Natural killer cell treated with Interleukin-12 subunit alpha and Interleukin-12 subunit beta and Interleukin-15 and Interleukin-18, amount 100 ng/mL, for 72 hours (primary cell): ENCODE data around the gene TNPO3. TPM values are rescaled to one million over a fixed set of nuclear protein-coding genes. Genes with fewer than 3 reads are reported as not detected.

Experiments used
- ATAC-seq, 2 donors: fragments of 150-1000 bp; cut with Tn5 transposase in 1 of 2; sonication (Bioruptor Pico), chemical (Tn5 transposase) in 1 of 2; 2 replicates each; pipeline ENCODE4 v1.10.0; 2021
- DNase-seq: peaks from one replicate; pipeline ENCODE4 v3.0.0; 2022; ENCODE audit warnings: low spot score
- H3K27ac Mint-ChIP-seq, 2 donors: 1 replicate in 1 of 2; 2 replicates in 1 of 2; pipeline ENCODE4 v1.8.0; 2022; ENCODE audit warnings: mixed read lengths in 2 of 2, mild to moderate bottlenecking in 1 of 2, moderate library complexity in 1 of 2
- H3K27me3 Mint-ChIP-seq, 2 donors: 1 replicate in 1 of 2; 2 replicates in 1 of 2; pipeline ENCODE4 v1.8.0; 2022; ENCODE audit warnings: mixed read lengths in 2 of 2
- H3K36me3 Mint-ChIP-seq: one replicate; pipeline ENCODE4 v1.8.0; 2022; ENCODE audit warnings: mixed read lengths
- H3K4me1 Mint-ChIP-seq, 2 donors: 1 replicate in 1 of 2; 2 replicates in 1 of 2; pipeline ENCODE4 v1.8.0; 2022; ENCODE audit warnings: low read depth in 2 of 2, mixed read lengths in 2 of 2, mild to moderate bottlenecking in 1 of 2
- H3K4me3 Mint-ChIP-seq: one replicate; pipeline ENCODE4 v1.8.0; 2022; ENCODE audit warnings: mixed read lengths
- H3K9me3 Mint-ChIP-seq: 2 replicates; pipeline ENCODE4 v1.8.0; 2022; ENCODE audit warnings: mixed read lengths
- total RNA-seq, 2 donors: library from RNA; stranded (reverse); gene quantifications; one replicate each; pipeline ENCODE4 v1.2.3, GENCODE V29; 2022

TNPO3 gene
- total RNA-seq: 10 to 100 TPM; 70.8 to 71.2 TPM

- Mint-ChIP-seq H3K27me3 (peaks cover 6 to 7% of the 10 kb centered on the region in 2 donors), H3K4me3 (peak within 1 kb of the TSS; percentile 97), H3K4me1 (peaks cover 28 to 31% of the 10 kb centered on the region in 2 donors), H3K36me3 (peaks cover 6% of the 10 kb centered on the region), H3K27ac (peak within 1 kb of the TSS; percentile 94 to 99), H3K9me3 (no peaks in the 10 kb centered on the region)
- DNase-seq (peak; percentile 94), ATAC-seq (peak; percentile 95)
These were observed at the start of gene TNPO3 for GRCh38 chr7:129054438-129055293. TSS of gene TNPO3 (minus strand) at chr7:129055111. CDS start at chr7:129054770, 341 bp downstream.

- ATAC-seq: peak in 1 of 2 donors; percentile 24
These were observed 48.8 kb upstream of the TNPO3 start for GRCh38 chr7:129103561-129104324.

DNA sequence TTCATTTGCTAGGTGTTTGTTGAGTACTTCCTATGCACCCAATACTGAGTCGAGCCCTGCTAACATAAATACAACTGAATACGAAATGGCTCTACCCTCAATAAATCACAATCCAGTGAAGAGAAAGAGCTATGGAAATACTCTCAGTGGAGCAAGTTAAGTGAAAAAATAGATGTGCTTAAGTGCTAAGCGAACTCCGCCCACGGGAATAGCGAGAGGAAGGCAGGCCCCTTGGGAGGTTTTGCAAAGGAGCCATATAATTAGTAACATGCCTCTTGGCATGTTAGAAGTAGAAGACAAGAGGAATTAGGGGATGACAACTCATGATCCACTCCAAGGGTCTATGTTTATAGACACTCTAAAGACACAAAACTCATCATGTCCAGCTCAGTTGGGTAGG, 46.8 kb upstream of the TNPO3 start:
- ATAC-seq (no peak), DNase-seq (no peak)
- no peak overlapping the region for H3K27ac Mint-ChIP-seq
- H3K27me3 Mint-ChIP-seq: peaks cover 2 to 16% of the 10 kb centered on the region in 2 donors
- no peaks in the 10 kb centered on the region for H3K36me3 Mint-ChIP-seq
- no peaks in the 10 kb centered on the region for H3K9me3 Mint-ChIP-seq
- peaks cover 0 to 5% of the 10 kb centered on the region in 2 donors for H3K4me1 Mint-ChIP-seq
- H3K4me3 Mint-ChIP-seq: no peak overlapping the region

More at GRCh38 chr7:129103561-129104324, 48.8 kb upstream of the TNPO3 start:
- H3K27ac Mint-ChIP-seq: no peak overlapping the region
- no peaks in the 10 kb centered on the region for H3K9me3 Mint-ChIP-seq
- peaks cover 0 to under 1% of the 10 kb centered on the region in 2 donors for H3K4me1 Mint-ChIP-seq
- no peak overlapping the region for H3K4me3 Mint-ChIP-seq
- H3K36me3 Mint-ChIP-seq: no peaks in the 10 kb centered on the region
- peaks cover 2 to 16% of the 10 kb centered on the region in 2 donors for H3K27me3 Mint-ChIP-seq
- no peak for DNase-seq

DNA sequence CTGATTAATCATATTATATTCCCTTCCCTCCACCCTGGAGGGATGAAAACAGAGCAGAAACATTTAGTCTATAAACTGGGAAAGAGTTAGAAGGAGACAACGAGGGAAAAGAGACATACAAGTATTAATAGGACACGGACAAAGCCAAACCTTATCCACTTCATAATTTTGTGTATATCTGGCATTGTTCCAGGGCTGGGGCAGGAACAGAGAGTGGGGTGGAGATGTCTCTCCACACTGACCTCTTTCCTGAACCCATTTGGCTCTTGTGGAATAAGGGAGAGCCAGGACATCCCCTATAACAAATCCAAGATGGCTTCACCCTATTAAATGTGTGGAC, 45.9 kb upstream of the TNPO3 start:
- no peaks in the 10 kb centered on the region for H3K36me3 Mint-ChIP-seq
- H3K27me3 Mint-ChIP-seq: peaks cover 2 to 8% of the 10 kb centered on the region in 2 donors
- no peak overlapping the region for H3K27ac Mint-ChIP-seq
- ATAC-seq (no peak), DNase-seq (no peak)
- no peak overlapping the region for H3K4me3 Mint-ChIP-seq
- H3K4me1 Mint-ChIP-seq: peaks cover 0 to 5% of the 10 kb centered on the region in 2 donors
- H3K9me3 Mint-ChIP-seq: no peaks in the 10 kb centered on the region

DNA sequence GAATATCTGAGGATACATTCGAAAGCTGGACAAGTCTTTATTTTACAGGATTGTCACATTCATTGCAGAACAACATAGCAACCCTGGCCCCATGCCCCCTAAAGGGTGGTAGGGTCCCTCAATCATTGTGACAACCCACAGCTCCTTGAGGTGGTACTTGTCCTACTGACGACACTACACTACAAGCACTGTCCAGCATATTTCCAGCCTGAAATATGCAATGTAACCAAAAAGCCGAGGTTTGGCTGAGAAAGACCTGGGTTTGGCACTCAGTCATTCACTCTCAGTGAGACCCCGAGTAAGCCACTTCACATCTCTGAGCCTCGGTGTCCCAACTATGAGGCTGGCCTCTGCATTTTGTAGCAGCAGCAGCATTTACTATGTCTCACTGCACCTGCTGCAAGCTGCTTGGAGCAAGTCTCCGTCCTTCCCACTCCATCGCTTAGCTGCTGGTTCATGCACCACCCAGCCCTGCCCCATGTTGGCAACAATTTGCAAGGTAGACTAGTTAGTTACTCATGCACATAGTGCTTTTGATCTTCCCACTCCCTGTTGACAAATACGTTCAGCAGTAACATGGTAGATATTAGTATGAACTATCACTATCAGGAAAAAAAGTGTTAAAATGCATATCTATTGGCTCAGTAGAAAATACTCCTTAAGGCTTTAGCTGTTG, 43.6 kb upstream of the TNPO3 start:
- Mint-ChIP-seq H3K27ac (no peak overlapping the region), H3K4me3 (no peak overlapping the region), H3K36me3 (no peaks in the 10 kb centered on the region), H3K9me3 (no peaks in the 10 kb centered on the region), H3K27me3 (no peaks in the 10 kb centered on the region), H3K4me1 (peaks cover 7 to 12% of the 10 kb centered on the region in 2 donors)
- DNase-seq: no peak
- ATAC-seq: no peak

- H3K27me3 Mint-ChIP-seq: no peaks in the 10 kb centered on the region
- H3K4me3 Mint-ChIP-seq: peak overlapping the region; percentile 39
- no peak for DNase-seq
- no peaks in the 10 kb centered on the region for H3K9me3 Mint-ChIP-seq
- H3K4me1 Mint-ChIP-seq: peaks cover 13 to 26% of the 10 kb centered on the region in 2 donors
- H3K27ac Mint-ChIP-seq: peak overlapping the region in 1 of 2 donors; percentile 86
- ATAC-seq: peak in 1 of 2 donors; percentile 31
- no peaks in the 10 kb centered on the region for H3K36me3 Mint-ChIP-seq
These were observed 40.3 kb upstream of the TNPO3 start for GRCh38 chr7:129095258-129095657.

GRCh38 chr7:129094501-129094900, 39.6 kb upstream of the TNPO3 start:
- H3K9me3 Mint-ChIP-seq: no peaks in the 10 kb centered on the region
- ATAC-seq (no peak), DNase-seq (no peak)
- no peaks in the 10 kb centered on the region for H3K36me3 Mint-ChIP-seq
- H3K4me3 Mint-ChIP-seq: no peak overlapping the region
- no peak overlapping the region for H3K27ac Mint-ChIP-seq
- H3K27me3 Mint-ChIP-seq: no peaks in the 10 kb centered on the region
- peaks cover 21 to 32% of the 10 kb centered on the region in 2 donors for H3K4me1 Mint-ChIP-seq

DNA sequence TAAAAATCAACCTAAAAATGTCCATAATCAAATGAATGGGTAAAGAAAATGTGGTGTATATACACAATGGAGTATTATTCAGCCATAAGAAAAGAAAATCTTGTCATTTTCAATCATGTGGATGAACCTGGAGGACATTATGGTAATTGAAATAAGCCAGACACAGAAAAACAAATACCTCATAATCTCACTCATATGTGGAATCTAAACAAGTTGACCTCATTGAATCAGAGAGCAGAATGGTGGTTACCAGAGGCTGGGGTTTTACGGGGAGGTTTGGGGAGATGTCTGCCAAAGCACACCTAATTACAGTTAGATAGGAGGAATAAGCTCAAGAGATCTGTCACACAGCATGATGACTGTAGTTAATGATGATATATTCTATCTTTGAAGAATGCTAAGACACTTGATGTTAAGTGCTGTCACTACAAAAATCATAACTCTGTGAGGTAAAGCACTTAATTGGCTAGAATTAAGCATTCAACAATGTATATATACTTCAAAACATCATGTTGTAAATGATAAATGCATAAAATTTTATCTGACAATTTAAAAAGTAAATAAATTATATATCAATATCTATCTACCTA, 39.1 kb upstream of the TNPO3 start:
- no peak for DNase-seq
- Mint-ChIP-seq H3K9me3 (no peaks in the 10 kb centered on the region), H3K36me3 (no peaks in the 10 kb centered on the region), H3K27ac (no peak overlapping the region), H3K27me3 (no peaks in the 10 kb centered on the region), H3K4me1 (peaks cover 25 to 37% of the 10 kb centered on the region in 2 donors), H3K4me3 (no peak overlapping the region)
- ATAC-seq: no peak

GRCh38 chr7:129091484-129092002, 36.6 kb upstream of the TNPO3 start:
- no peaks in the 10 kb centered on the region for H3K36me3 Mint-ChIP-seq
- H3K4me3 Mint-ChIP-seq: peak overlapping the region; percentile 43
- ATAC-seq: peak; percentile 75 to 85

DNA sequence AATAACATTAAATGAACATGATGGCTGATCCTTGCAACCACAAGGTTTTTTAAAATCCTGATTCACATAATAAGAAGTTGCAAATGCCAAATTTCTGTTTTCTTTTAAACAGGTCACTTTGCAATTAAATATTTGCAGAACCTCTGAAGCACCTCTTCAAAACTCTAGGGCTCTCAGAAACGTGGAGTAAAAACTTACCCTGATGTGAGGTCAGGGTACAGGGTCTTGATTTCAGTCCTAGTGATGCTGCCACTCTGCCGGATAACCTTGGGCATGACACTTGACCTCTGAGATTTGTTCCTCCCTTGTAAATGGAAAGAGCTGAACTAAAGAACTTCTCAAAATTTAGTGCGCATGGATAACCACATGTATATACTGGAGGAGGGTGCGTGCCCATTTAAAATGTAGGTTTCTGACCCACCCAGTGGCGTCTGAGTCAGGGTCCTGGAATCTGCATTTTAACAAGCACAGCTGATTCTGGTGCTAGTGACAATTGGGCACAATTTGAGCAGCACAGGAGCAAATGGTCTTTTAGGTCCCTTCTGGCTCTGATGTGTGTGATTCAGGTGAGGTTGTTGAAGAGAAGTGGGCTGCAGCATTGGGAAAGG, 35.5 kb upstream of the TNPO3 start:
- Mint-ChIP-seq H3K4me3 (peak overlapping the region; percentile 40), H3K36me3 (no peaks in the 10 kb centered on the region), H3K27me3 (no peaks in the 10 kb centered on the region), H3K9me3 (no peaks in the 10 kb centered on the region), H3K27ac (peak overlapping the region; percentile 47 to 54), H3K4me1 (peaks cover 22 to 29% of the 10 kb centered on the region in 2 donors)
- DNase-seq (no peak), ATAC-seq (no peak)

More at GRCh38 chr7:129091484-129092002, 36.6 kb upstream of the TNPO3 start:
- Mint-ChIP-seq H3K4me1 (peaks cover 25 to 32% of the 10 kb centered on the region in 2 donors), H3K9me3 (no peaks in the 10 kb centered on the region), H3K27me3 (no peaks in the 10 kb centered on the region), H3K27ac (peak overlapping the region in 1 of 2 donors; percentile 84)
- DNase-seq: peak; percentile 88

DNA sequence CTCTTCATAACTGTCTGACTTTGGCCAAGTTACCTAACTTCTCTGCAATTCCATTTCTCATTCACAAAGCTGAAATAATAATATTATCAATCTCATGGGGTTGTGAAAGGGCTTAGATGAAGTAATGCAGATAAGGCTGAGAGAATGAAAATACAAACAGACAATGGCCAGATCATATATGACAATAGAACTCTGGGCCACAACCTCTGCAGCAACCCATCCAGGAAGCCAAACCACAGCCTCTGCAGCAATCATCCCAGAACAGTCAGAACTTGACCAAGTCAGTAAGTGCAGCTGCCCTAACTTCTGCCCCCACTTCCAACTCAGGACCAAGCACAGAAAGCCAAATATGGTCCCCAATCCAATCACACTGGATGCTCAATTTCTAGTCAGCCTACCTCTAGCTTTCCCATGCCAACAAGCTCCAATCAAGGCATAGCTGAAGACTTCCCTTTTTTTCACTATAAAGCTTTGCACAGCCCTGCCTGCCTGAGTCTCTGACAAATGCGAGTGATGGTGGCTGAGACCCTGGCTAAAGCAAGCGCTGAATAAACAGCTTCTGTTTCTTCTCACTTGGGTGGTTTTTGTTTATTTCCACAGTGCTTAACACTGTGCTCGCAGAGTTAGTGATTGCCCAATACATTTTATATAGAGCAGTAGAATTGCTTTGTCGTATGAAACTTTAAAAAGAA, 34.8 kb upstream of the TNPO3 start:
- no peaks in the 10 kb centered on the region for H3K9me3 Mint-ChIP-seq
- peak overlapping the region; percentile 40 for H3K4me3 Mint-ChIP-seq
- H3K4me1 Mint-ChIP-seq: peaks cover 18 to 25% of the 10 kb centered on the region in 2 donors
- peaks cover 0 to 4% of the 10 kb centered on the region in 2 donors for H3K27me3 Mint-ChIP-seq
- no peaks in the 10 kb centered on the region for H3K36me3 Mint-ChIP-seq
- H3K27ac Mint-ChIP-seq: peak overlapping the region; percentile 47 to 54
- ATAC-seq: peak; percentile 93 to 97
- peak; percentile 71 for DNase-seq

DNA sequence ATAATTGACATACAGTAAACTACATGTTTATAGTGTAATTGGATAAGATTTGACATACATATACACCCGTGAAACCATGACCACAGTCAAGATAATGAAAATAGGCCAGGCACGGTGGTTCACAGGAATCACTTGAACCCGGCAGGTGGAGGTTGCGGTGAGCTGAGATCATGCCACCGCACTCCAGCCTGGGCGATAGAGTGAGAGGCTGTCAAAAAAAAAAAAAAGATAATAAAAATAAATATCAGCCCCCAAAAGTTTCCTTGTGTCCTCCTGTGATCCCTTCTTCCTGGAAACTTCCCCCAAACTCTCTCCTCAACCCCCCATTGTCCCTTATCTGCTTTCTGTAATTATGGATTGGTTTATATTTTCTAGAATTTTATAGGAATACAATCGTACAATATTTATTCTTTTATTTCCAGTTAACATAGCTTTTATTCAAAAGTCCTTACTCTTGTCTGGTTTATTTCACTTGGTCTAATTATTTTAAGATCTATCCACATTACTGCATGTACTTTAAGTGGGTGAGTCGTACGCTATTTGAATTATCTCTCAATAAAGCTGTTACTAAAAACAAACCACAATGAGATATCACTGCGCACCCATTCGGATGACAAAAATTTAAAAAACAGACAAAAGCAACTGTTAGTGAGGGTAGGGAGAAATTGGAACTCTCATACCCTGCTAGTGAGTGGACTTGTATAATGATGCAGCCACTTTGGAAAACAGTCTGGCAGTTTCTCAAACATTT, 30.1 kb upstream of the TNPO3 start:
- Mint-ChIP-seq H3K9me3 (no peaks in the 10 kb centered on the region), H3K4me3 (no peak overlapping the region), H3K27me3 (peaks cover 0 to 4% of the 10 kb centered on the region in 2 donors), H3K4me1 (peaks cover 9 to 10% of the 10 kb centered on the region in 2 donors), H3K27ac (no peak overlapping the region), H3K36me3 (no peaks in the 10 kb centered on the region)
- ATAC-seq (no peak), DNase-seq (no peak)
